ENCODE measurements around the gene FXYD6.

GRCh38 chr11:117901601-117902000, 25.1 kb upstream of the FXYD6 start:
- TF ChIP-seq, protein P1, sequence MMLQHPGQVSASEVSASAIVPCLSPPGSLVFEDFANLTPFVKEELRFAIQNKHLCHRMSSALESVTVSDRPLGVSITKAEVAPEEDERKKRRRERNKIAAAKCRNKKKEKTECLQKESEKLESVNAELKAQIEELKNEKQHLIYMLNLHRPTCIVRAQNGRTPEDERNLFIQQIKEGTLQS (IDR thresholded peaks at IDR 0.05), result no peak
- TF ChIP-seq HNF4A (conservative IDR thresholded peaks at IDR 0.05), result no peak
- TF ChIP-seq, protein P2, sequence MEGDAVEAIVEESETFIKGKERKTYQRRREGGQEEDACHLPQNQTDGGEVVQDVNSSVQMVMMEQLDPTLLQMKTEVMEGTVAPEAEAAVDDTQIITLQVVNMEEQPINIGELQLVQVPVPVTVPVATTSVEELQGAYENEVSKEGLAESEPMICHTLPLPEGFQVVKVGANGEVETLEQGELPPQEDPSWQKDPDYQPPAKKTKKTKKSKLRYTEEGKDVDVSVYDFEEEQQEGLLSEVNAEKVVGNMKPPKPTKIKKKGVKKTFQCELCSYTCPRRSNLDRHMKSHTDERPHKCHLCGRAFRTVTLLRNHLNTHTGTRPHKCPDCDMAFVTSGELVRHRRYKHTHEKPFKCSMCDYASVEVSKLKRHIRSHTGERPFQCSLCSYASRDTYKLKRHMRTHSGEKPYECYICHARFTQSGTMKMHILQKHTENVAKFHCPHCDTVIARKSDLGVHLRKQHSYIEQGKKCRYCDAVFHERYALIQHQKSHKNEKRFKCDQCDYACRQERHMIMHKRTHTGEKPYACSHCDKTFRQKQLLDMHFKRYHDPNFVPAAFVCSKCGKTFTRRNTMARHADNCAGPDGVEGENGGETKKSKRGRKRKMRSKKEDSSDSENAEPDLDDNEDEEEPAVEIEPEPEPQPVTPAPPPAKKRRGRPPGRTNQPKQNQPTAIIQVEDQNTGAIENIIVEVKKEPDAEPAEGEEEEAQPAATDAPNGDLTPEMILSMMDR (IDR thresholded peaks at IDR 0.05; ENCODE audit: low read depth, low read length, missing input control), result no peak
- TF ChIP-seq YY1 (IDR thresholded peaks at IDR 0.05), result no peak
- no peak for TF ChIP-seq TAF1 (conservative IDR thresholded peaks at IDR 0.05)
- TF ChIP-seq RAD21 (IDR thresholded peaks at IDR 0.05), result no peak
- TF ChIP-seq, protein P3, sequence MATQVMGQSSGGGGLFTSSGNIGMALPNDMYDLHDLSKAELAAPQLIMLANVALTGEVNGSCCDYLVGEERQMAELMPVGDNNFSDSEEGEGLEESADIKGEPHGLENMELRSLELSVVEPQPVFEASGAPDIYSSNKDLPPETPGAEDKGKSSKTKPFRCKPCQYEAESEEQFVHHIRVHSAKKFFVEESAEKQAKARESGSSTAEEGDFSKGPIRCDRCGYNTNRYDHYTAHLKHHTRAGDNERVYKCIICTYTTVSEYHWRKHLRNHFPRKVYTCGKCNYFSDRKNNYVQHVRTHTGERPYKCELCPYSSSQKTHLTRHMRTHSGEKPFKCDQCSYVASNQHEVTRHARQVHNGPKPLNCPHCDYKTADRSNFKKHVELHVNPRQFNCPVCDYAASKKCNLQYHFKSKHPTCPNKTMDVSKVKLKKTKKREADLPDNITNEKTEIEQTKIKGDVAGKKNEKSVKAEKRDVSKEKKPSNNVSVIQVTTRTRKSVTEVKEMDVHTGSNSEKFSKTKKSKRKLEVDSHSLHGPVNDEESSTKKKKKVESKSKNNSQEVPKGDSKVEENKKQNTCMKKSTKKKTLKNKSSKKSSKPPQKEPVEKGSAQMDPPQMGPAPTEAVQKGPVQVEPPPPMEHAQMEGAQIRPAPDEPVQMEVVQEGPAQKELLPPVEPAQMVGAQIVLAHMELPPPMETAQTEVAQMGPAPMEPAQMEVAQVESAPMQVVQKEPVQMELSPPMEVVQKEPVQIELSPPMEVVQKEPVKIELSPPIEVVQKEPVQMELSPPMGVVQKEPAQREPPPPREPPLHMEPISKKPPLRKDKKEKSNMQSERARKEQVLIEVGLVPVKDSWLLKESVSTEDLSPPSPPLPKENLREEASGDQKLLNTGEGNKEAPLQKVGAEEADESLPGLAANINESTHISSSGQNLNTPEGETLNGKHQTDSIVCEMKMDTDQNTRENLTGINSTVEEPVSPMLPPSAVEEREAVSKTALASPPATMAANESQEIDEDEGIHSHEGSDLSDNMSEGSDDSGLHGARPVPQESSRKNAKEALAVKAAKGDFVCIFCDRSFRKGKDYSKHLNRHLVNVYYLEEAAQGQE (IDR thresholded peaks at IDR 0.05), result no peak
- no peak for TF ChIP-seq MAX (IDR thresholded peaks at IDR 0.05)
- no peak for TF ChIP-seq EGR1 (IDR thresholded peaks at IDR 0.05; ENCODE audit: low read depth in 2 of 2)
- no peak for TF ChIP-seq FOXA2 (IDR thresholded peaks at IDR 0.05)
- TF ChIP-seq ZBTB33 (IDR thresholded peaks at IDR 0.05), result no peak
